OCI-LY1 (cell line): ENCODE data around the gene VPS33B.

Experiments used
- EZH2 ChIP-seq: fragments of 200-600 bp; sonication (generic), shearing (Covaris generic); IDR thresholded peaks from 2 replicates; pipeline ENCODE4 v1.8.0; 2017; ENCODE audit warnings: borderline replicate concordance, mixed run types, mild to moderate bottlenecking, antibody characterized with exemption, low read length, moderate library complexity, mixed read lengths
- TF ChIP-seq, protein P1 (sequence below): fragments of 200-600 bp; sonication (generic), shearing (Covaris generic); IDR thresholded peaks from 2 replicates; pipeline ENCODE4 v1.5.1; 2017; ENCODE audit warnings: mild to moderate bottlenecking, antibody characterized with exemption, low read length, moderate library complexity, mixed read lengths

DNA sequence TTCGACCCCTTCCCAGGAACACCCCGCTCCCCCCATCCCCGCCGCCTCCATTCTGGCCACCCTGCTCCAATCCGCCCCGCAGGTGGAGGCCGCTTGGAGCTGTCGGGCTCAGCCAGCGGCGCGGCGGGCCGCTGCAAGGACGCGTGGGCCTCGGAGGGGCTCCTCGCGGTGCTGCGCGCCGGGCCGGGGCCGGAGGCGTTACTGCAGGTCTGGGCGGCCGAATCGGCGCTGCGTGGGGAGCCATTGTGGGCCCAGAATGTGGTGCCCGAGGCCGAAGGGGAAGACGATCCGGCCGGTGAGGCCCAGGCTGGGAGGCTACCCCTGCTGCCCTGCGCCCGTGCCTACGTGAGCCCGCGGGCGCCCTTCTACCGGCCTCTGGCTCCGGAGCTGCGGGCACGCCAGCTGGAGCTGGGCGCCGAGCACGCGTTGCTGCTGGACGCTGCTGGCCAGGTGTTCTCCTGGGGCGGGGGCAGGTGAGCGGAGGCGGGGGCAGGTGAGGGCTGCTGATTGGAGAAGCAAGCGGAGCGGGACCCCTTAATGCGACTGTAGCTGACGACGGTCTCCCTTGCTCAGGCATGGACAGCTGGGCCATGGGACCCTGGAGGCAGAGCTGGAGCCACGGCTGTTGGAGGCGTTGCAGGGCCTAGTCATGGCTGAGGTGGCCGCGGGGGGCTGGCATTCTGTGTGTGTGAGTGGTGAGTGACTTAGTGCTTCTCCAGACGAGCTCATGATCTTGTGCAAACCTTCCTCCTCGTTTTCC is 65.2 kb downstream of the VPS33B start:
- TF ChIP-seq, protein P1, sequence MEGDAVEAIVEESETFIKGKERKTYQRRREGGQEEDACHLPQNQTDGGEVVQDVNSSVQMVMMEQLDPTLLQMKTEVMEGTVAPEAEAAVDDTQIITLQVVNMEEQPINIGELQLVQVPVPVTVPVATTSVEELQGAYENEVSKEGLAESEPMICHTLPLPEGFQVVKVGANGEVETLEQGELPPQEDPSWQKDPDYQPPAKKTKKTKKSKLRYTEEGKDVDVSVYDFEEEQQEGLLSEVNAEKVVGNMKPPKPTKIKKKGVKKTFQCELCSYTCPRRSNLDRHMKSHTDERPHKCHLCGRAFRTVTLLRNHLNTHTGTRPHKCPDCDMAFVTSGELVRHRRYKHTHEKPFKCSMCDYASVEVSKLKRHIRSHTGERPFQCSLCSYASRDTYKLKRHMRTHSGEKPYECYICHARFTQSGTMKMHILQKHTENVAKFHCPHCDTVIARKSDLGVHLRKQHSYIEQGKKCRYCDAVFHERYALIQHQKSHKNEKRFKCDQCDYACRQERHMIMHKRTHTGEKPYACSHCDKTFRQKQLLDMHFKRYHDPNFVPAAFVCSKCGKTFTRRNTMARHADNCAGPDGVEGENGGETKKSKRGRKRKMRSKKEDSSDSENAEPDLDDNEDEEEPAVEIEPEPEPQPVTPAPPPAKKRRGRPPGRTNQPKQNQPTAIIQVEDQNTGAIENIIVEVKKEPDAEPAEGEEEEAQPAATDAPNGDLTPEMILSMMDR: no peak
- TF ChIP-seq EZH2: no peak
